HepG2 (cell line): Measurements from ENCODE around the gene CEBPB. TPM values are rescaled to one million over a fixed set of nuclear protein-coding genes. Genes with fewer than 3 reads are reported as not detected.

Source experiments
- AHDC1 ChIP-seq: sonication (generic); formaldehyde crosslinking; IDR thresholded peaks from 2 replicates; pipeline ENCODE4 v1.5.1; 2020; ENCODE audit warnings: mild to moderate bottlenecking, missing genetic modification reagents, borderline replicate concordance
- CBX2 ChIP-seq, 2 experiments: fragments of 200-600 bp in 1 of 2; sonication (generic); formaldehyde crosslinking in 1 of 2; IDR thresholded peaks; 2 replicates each; pipeline versions ENCODE4 v1.7.0 to v1.8.1; 2018 to 2022; ENCODE audit warnings: low read depth in 2 of 2, low read length in 1 of 2, mild to moderate bottlenecking in 1 of 2, missing genetic modification reagents in 1 of 2
- DMTF1 ChIP-seq: sonication (generic); formaldehyde crosslinking; IDR thresholded peaks from 2 replicates; pipeline ENCODE4 v1.4.0; 2020; ENCODE audit warnings: mild to moderate bottlenecking, missing genetic modification reagents
- MAX ChIP-seq: IDR thresholded peaks from 2 replicates; pipeline ENCODE4 v1.6.1; 2012; ENCODE audit warnings: inconsistent platforms
- MTF2 ChIP-seq: sonication (generic); formaldehyde crosslinking; IDR thresholded peaks from 2 replicates; pipeline ENCODE4 v1.5.0; 2020; ENCODE audit warnings: missing genetic modification reagents, borderline replicate concordance
- PCBP2 ChIP-seq: fragments of 200-400 bp; formaldehyde crosslinking; optimal IDR thresholded peaks from 2 replicates; pipeline ENCODE3; 2018; ENCODE audit warnings: low read length, low read depth; ENCODE audit not compliant: poor library complexity, severe bottlenecking
- TBL1XR1 ChIP-seq: fragments of 150-350 bp; IDR thresholded peaks from 2 replicates; pipeline ENCODE4 v1.6.1; 2014; ENCODE audit warnings: borderline replicate concordance, low read length; ENCODE audit not compliant: partially characterized antibody
- THAP8 ChIP-seq: sonication (generic); formaldehyde crosslinking; IDR thresholded peaks from 2 replicates; pipeline ENCODE4 v1.5.1; 2020; ENCODE audit warnings: missing genetic modification reagents, mild to moderate bottlenecking, borderline replicate concordance
- ZBTB46 ChIP-seq: sonication (generic); formaldehyde crosslinking; IDR thresholded peaks from 2 replicates; pipeline ENCODE4 v1.4.0; 2020; ENCODE audit warnings: mild to moderate bottlenecking, missing genetic modification reagents, borderline replicate concordance
- ZFP82 ChIP-seq: sonication (generic); formaldehyde crosslinking; IDR thresholded peaks from 2 replicates; pipeline ENCODE4 v1.5.1; 2020; ENCODE audit warnings: mild to moderate bottlenecking, missing genetic modification reagents, borderline replicate concordance
- ZNF205 ChIP-seq: IDR thresholded peaks from 2 replicates; pipeline ENCODE4 v1.6.1; 2018; ENCODE audit warnings: missing biosample characterization, missing genetic modification reagents
- ZNF256 ChIP-seq: sonication (generic); formaldehyde crosslinking; conservative IDR thresholded peaks from 2 replicates; pipeline ENCODE4 v1.4.0; 2020; ENCODE audit warnings: missing genetic modification reagents
- ZNF337 ChIP-seq: sonication (generic); formaldehyde crosslinking; IDR thresholded peaks from 2 replicates; pipeline ENCODE4 v1.5.1; 2020; ENCODE audit warnings: missing genetic modification reagents, low read depth, mild to moderate bottlenecking, borderline replicate concordance
- ZNF343 ChIP-seq: sonication (generic); formaldehyde crosslinking; IDR thresholded peaks from 2 replicates; pipeline ENCODE4 v1.4.0; 2020; ENCODE audit warnings: mild to moderate bottlenecking, missing genetic modification reagents
- ZNF354B ChIP-seq: sonication (generic); formaldehyde crosslinking; IDR thresholded peaks from 2 replicates; pipeline ENCODE4 v1.8.0; 2022; ENCODE audit warnings: mild to moderate bottlenecking, missing genetic modification reagents
- ZNF367 ChIP-seq: sonication (generic); formaldehyde crosslinking; IDR thresholded peaks from 2 replicates; pipeline ENCODE4 v1.4.0; 2020; ENCODE audit warnings: missing genetic modification reagents, borderline replicate concordance
- ZNF570 ChIP-seq: sonication (generic); formaldehyde crosslinking; IDR thresholded peaks from 2 replicates; pipeline ENCODE4 v1.4.0; 2020; ENCODE audit warnings: mild to moderate bottlenecking, missing genetic modification reagents, borderline replicate concordance
- polyA plus RNA-seq, 8 experiments: library from polyadenylated mRNA; depleted of rRNA in 3 of 8; stranded (reverse) in 7 of 8; unstranded in 1 of 8; fragments of >200 nt; fragmentation: Illumina TruSeq in 4 of 8; extraction: Trizol in 4 of 8; gene quantifications; 2 replicates each; pipeline versions ENCODE4 v1.2.1 to v1.2.3, GENCODE V29; 2011 to 2016; ENCODE audit warnings: low read depth in 4 of 8, missing spikeins in 1 of 8, mixed read lengths in 1 of 8; ENCODE audit not compliant: insufficient read depth in 1 of 8
- total RNA-seq, 5 experiments: library from RNA; depleted of rRNA; stranded (reverse); fragments of >200 nt; fragmentation: Illumina TruSeq; extraction: Trizol; gene quantifications; 2 replicates each; pipeline ENCODE4 v1.2.3, GENCODE V29; 2016; ENCODE audit warnings: low read depth in 1 of 5

The CEBPB gene
- total and polyA plus RNA-seq, 2 of the 13 experiments (the other 11 are each of a cell fraction or from before 2014, with no cell fraction given) = 18.5 to 28.2 TPM

- TF ChIP-seq AHDC1 (peak; percentile 80; the same call in 1 of the 2 replicates), DMTF1 (CRISPR knock-in tag) (0 out of 2 replicates have a peak, but pooled peaks have one; percentile 74), ZNF367 (peak; percentile 82; the same call in 1 of the 2 replicates), ZBTB46 (peak; percentile 93; the same call in 1 of the 2 replicates), ZFP82 (no peak), ZNF354B (CRISPR knock-in tag) (no peak), ZNF570 (CRISPR knock-in tag) (0 out of 2 replicates have a peak, but pooled peaks have one; percentile 38), ZNF337 (CRISPR knock-in tag) (peak; percentile 40; the same call in 1 of the 2 replicates), ZNF205 (CRISPR knock-in tag) (peak; percentile 91), MAX (peak; percentile 77), THAP8 (CRISPR knock-in tag) (peak; percentile 32; the same call in 1 of the 2 replicates), PCBP2 (no peak), MTF2 (CRISPR knock-in tag) (no peak; the same call in 1 of the 2 replicates), CBX2 (IDR thresholded peaks at IDR 0.05; ENCODE audit: low read depth, low read length) (no peak), CBX2 (CRISPR knock-in tag; IDR thresholded peaks at IDR 0.05; ENCODE audit: low read depth) (0 out of 2 replicates have a peak, but pooled peaks have one; percentile 26), ZNF256 (CRISPR knock-in tag) (peak; percentile 86), ZNF343 (CRISPR knock-in tag) (peak; percentile 80; the same call in 1 of the 2 replicates), TBL1XR1 (no peak)
Measured at GRCh38 chr20:50172347-50173013, 18.1 kb upstream of the CEBPB start (continued).
